ENCODE results near the gene RPS29.

RPS29 gene

GRCh38 chr14:49594347-49595091 is 8.3 kb upstream of the RPS29 start:
- no peak for DNase-seq

- no peak for DNase-seq
These were observed 6.8 kb upstream of the RPS29 start for GRCh38 chr14:49593016-49593415.

- no peak for DNase-seq
These were observed 3.2 kb upstream of the RPS29 start for GRCh38 chr14:49589387-49589786.

GRCh38 chr14:49586673-49587460 is 687 bp upstream of the RPS29 start:
- DNase-seq, result peak; percentile 78

- DNase-seq, result peak; percentile 58
These were observed 1.1 kb downstream of the RPS29 start for GRCh38 chr14:49584981-49585640.

- no peak for DNase-seq
These were observed 2.1 kb downstream of the RPS29 start for GRCh38 chr14:49584058-49584457.

GRCh38 chr14:49583629-49584028 is 2.6 kb downstream of the RPS29 start:
- DNase-seq, result no peak

- DNase-seq, result no peak
These were observed 3.8 kb downstream of the RPS29 start for GRCh38 chr14:49582113-49582977.

- DNase-seq, result no peak
These were observed 4.7 kb downstream of the RPS29 start for GRCh38 chr14:49581209-49582112.

GRCh38 chr14:49579841-49580240 is 6.3 kb downstream of the RPS29 start:
- DNase-seq, result no peak

- no peak for DNase-seq
These were observed 8.0 kb downstream of the RPS29 start for GRCh38 chr14:49578141-49578540.

GRCh38 chr14:49574038-49574437 is 12.1 kb downstream of the RPS29 start:
- no peak for DNase-seq

GRCh38 chr14:49569281-49569680 is 16.9 kb downstream of the RPS29 start:
- DNase-seq, result no peak

GRCh38 chr14:49566714-49567113 is 19.5 kb downstream of the RPS29 start:
- DNase-seq, result no peak

- no peak for DNase-seq
These were observed 26.0 kb downstream of the RPS29 start for GRCh38 chr14:49559979-49560768.

GRCh38 chr14:49553892-49554291 is 32.3 kb downstream of the RPS29 start:
- DNase-seq, result no peak

- no peak for DNase-seq
These were observed 33.1 kb downstream of the RPS29 start for GRCh38 chr14:49553106-49553505.

- no peak for DNase-seq
These were observed 34.6 kb downstream of the RPS29 start for GRCh38 chr14:49551569-49551968.

GRCh38 chr14:49550286-49551184 is 35.6 kb downstream of the RPS29 start:
- DNase-seq, result no peak

GRCh38 chr14:49549881-49550280 is 36.3 kb downstream of the RPS29 start:
- DNase-seq, result no peak
